ENCODE results near the gene PEX3.
"Not testable (repeated sequence)": the region's sequence is repeated elsewhere in the genome, so short reads cannot be mapped to it uniquely, and the experiment has no call there.

PEX3 gene

DNA sequence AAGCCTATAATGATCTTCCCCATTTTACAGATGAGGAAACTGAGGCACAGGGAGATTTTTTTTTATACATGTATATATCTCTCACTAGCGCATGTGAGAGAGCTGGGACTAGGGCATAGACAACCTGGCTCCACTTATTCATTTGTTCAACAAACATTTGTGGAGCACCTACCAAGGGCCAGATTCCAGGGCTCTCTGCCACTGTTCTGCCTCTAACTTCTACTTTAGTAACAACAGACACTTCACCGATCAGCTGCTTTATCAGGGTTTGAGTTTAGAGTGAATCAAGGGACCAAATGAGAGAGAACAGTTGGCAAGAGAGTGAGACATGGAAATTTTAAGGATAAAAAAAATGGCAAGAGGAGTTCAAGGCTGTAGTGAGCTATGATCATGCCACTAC, 7.5 kb upstream of the PEX3 start:
- DNase-seq (ENCODE audit: low read depth) = no peak
- no peak overlapping the region for H3K4me3 ChIP-seq (replicated peaks; ENCODE audit: low read depth, low read length)
- TF ChIP-seq CTCF (IDR thresholded peaks at IDR 0.05; ENCODE audit: low read length, missing control alignments) = no peak

- DNase-seq (ENCODE audit: low read depth); H3K4me3 ChIP-seq (replicated peaks; ENCODE audit: low read depth, low read length): not testable (repeated sequence)
Measured at GRCh38 chr6:143447865-143448264, 2.7 kb upstream of the PEX3 start.

DNA sequence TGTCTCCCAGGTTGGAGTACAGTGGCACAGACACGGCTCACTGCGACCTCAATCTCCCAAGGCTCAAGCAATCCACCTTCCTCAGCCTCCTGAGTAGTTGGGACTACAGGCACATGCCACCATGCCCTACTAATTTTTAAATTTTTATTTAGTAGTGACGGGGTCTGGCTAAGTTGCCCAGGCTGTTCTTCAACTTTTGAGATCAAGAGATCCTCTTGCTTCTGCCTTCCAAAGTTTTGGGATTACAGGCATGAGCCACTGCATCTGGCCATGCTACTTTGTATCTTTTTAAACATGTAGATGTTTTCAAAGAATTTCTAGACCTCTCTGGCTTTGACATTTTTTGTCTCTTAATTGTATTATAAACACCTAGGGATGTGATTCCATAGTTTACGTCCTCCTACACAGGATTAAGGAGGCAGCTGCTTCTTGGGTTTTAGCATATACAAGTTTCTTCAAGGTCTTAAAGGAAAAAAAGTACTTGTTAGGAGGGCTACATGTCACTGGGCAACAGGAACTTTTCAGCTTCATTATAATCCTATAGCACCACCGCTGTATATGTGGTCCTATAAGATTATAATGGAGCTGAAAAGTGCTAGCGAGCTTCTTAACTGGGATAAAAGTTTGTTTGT, 1.4 kb upstream of the PEX3 start:
- H3K4me3 ChIP-seq (replicated peaks; ENCODE audit: low read depth, low read length) = peak overlapping the region; percentile 96
- no peak for DNase-seq (ENCODE audit: low read depth)
- TF ChIP-seq CTCF (IDR thresholded peaks at IDR 0.05; ENCODE audit: low read length, missing control alignments) = no peak

- DNase-seq (ENCODE audit: low read depth) = peak; percentile 46
- H3K4me3 ChIP-seq (replicated peaks; ENCODE audit: low read depth, low read length) = peak overlapping the region; percentile 96
- TF ChIP-seq CTCF (IDR thresholded peaks at IDR 0.05; ENCODE audit: low read length, missing control alignments) = no peak
Measured at GRCh38 chr6:143449714-143450452, 722 bp upstream of the PEX3 start.

DNA sequence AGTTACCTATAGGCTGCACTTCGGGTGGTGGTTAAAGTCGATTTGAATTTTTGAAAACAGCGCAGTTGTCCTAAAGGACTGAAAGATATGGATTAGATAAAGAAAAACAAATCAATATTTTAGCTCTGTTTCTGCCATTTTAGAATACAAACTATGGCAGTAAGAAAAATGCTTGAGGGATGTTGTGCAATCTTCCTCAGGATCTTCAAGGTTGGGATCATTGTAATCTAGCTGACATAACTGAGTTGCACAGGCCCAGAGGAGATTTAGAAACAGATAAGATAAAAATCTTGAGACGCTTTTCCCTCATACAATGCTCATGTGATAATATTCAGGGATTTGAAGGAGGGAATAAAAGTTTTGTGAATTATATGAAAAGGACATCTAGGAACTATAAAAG, 926 bp downstream of the PEX3 start:
- no peak for TF ChIP-seq CTCF (IDR thresholded peaks at IDR 0.05; ENCODE audit: low read length, missing control alignments)
- DNase-seq (ENCODE audit: low read depth) = no peak
- peak overlapping the region; percentile 96 for H3K4me3 ChIP-seq (replicated peaks; ENCODE audit: low read depth, low read length)

DNA sequence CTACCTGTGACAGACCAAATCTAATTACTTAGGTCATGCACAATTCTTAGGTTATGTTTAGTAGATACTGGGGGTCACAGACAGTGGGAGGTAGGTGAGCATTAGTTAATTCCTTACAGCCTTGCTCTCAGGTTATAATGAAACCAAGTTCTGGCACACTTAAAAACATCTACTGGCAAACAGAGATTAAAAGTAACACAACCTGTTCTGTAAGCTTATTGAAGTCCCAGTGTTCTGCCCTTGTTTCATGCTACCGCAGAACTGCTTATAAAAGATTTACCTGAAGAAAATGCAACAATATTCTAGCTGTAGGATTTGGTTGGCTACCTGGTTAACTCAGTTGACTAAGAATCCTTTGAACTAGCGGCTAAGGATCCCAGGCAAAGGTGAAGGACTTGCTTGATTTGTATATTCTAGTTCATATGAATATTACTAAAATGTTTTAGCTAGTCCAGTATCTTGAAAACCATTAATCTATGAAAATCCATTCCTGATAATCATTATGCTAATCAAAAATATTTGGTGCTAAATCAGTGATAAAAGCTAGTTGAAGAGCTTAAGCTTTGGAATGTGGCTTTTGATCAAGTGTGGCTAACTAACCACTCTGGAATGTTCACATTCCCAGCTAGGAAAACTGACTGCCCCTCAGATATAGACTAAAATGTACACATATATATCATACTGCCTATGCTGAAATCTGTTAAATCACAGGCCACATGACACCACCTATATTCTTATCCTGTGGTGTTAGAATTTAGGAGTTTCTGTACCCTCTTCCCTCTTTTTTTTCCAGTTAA, 7.2 kb downstream of the PEX3 start:
- DNase-seq (ENCODE audit: low read depth) = peak; percentile 26
- H3K4me3 ChIP-seq (replicated peaks; ENCODE audit: low read depth, low read length) = no peak overlapping the region
- no peak for TF ChIP-seq CTCF (IDR thresholded peaks at IDR 0.05; ENCODE audit: low read length, missing control alignments)

DNA sequence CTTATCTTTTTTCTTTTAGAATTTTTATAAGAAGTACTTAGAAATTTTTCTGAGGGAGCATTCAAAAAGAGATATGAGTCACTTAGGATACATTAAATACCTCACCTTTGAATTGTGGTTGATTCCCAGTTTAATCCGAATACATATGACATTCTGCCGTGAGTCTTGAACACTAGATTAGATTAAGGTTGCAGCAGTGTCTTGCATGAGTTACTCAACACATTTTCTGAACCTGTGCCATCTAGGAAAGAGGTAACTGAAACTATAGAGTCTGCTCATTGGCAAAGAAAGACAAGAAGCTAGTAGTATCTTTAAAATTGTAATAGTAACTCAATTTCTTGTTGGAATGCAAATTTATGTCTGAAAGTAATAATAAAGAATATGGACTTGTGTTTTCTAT, 14.9 kb downstream of the PEX3 start:
- TF ChIP-seq CTCF (IDR thresholded peaks at IDR 0.05; ENCODE audit: low read length, missing control alignments) = no peak
- peak; percentile 50 for DNase-seq (ENCODE audit: low read depth)
- no peak overlapping the region for H3K4me3 ChIP-seq (replicated peaks; ENCODE audit: low read depth, low read length)
